NK-92 (cell line): Measurements from ENCODE around the gene LRRC47.

ENCODE experiments used
- DNase-seq: peaks from one replicate; lab custom pipeline; 2025; ENCODE audit not compliant: unreplicated experiment; lab: John Stamatoyannopoulos, UW

LRRC47 gene

DNA sequence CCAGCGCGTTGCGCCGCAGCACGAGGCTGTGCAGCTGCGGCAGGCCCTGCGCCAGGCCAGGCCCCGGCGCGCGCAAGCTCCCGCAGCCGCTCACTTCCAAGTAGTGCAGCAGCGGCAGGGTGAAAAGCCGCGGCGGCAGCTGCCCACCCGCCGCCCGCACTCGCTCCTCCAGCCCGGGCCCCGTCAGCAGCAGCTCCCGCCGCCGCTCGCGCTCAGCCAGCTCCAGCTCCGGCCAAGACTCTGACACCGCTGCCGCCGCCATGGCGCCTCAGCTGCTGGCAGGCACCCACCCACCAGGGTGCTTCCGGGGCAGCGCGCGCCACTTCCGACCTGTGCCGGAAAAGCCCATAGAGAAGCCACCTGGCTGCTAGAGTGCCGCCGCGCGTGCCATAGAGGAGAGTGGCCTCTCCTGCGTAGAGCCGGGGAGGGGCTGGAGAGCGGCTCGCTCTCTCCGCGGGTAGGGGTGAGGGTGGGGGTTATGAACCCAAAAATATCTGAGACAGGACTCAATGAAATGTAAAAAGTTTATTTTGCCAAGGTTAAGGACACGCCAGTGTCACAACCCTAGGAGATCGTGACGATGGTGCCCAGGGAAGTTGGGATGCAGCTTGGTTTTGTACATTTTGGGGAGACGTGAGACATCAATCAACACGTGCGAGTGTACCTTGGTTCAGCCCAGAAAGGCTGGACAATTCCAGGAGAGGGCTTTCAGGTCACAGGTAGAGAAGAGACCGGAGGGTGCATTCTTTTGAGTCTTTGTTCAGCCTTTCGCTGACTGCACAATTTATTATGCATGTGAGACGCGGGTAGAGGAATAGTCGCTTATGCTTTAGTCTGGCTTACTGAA is at the start of gene LRRC47:
Gene LRRC47, minus strand, starts transcription at position 284 of the 847 bp plus-strand sequence. Its CDS starts 22 bp downstream, at position 262.
- peak; percentile 42 for DNase-seq

DNA sequence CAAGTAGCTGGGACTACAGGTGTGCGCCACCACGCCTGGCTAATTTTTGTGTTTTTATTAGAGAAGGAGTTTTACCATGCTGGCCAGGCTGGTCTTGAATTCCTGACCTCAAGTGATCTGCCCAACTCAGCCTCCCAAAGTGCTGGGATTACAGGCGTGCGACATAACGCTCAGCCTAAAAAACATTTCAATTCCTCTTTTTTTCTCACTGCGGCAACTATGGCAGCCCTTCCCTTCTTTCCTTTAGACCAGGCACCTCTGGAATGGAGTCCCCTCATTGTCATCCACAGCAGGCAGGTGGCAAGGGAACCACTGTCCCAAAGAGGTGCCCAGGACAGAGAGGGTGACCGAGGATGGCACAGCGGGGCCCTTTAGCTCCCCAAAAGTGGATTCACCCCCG is 46.6 kb upstream of the LRRC47 start:
- DNase-seq, result no peak

DNA sequence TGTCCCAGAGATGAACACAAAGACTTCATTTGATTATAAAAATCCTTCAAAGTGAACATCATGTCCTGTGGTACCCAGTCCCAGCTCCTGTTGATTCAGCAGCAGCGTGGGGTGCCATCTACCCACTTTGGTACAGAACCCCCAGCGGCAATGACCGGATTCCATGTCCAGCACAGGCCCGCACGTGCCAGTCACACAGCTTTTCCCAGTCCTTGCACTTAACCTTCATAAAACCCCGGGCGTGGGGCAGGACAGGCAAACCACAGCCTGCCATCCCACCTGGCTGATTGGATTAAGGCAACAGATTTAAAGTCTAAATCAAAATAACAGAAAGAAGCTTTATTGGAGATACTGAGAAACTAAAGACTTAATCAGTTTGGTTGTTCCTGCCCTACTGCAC is 45.2 kb upstream of the LRRC47 start:
- no peak for DNase-seq

DNA sequence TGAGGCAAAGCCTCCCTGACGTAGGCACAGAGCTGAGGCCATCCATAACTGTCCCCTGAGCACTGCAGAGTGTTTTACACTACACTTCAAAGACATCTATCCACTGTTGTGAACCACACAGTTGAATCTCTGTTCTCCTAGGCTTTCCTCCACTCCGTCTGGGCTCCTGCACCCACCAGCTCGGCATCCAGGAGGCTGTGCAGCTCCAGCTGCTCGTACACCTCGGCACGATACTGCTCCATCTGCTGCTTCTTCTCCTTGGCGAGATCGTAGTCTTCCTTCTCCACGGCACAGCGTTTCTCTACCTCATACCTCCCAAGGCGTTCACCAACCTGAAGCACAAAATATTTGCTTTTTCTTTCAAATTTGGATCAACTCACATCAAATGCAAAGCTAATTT is 42.5 kb upstream of the LRRC47 start:
- no peak for DNase-seq

DNA sequence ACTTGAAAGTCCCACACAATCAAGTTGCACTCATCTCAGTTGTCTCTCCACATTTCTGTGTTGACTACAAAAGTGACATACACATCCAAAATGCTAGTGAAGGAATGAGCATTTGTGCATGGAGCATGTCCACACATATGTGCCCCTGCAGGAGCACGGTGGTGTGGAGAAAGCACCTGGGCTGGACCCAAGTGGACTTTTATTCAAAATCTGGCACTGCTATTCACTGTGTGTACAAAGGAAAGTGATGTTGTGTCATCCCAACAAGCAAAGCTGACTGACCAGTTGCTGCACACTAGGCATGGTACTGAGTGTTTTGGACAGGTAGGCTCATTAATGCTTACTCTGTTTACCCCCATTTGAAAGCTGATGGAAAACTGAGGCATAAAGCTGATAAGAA is 41.4 kb upstream of the LRRC47 start:
- no peak for DNase-seq

DNA sequence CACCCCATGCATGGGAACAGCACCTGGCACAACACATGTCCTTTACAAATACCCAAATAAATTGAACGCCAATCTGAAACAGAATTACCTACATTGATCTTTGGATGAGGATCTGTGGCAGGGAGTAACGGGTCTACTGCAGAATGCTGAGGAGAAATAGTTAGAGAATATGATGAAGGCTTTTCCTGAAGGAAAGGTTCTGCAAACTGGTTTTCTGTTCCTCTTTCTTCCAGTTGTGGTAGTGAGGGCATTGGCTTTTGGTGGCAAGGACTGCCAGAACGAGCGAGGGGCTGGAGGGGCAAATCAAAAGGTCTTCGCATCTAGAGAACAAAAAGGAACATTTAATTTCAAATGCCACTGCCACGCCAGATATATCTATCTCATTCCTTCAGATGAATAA is 40.9 kb upstream of the LRRC47 start:
- DNase-seq, result no peak

- no peak for DNase-seq
These were observed 40.1 kb upstream of the LRRC47 start for GRCh38 chr1:3836421-3836820.

GRCh38 chr1:3834701-3835100 is 38.4 kb upstream of the LRRC47 start:
- no peak for DNase-seq

- DNase-seq, result no peak
These were observed 35.4 kb upstream of the LRRC47 start for GRCh38 chr1:3831689-3832088.

- no peak for DNase-seq
These were observed 32.1 kb upstream of the LRRC47 start for GRCh38 chr1:3828391-3828790.

- DNase-seq, result no peak
These were observed 31.6 kb upstream of the LRRC47 start for GRCh38 chr1:3827813-3828307.

DNA sequence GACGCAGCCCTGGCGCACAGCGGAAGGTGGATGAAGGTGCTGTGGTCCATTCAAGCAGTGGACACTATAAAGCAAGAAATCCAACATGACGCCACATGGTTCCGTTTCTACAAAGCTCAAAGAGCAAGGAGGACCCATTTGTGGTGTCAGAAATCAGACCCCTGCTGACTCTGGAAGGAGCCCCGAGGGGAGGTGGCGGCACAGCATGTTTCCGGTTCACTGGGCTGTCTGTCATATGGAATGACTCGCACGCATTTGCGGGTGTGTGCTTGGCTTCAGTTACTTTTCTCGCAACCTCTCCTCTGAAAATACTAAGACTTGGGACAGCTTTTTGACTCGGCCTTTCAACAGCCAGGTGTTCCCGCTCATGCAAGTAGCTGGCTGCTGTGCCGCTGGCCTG is 29.1 kb upstream of the LRRC47 start:
- DNase-seq, result no peak

DNA sequence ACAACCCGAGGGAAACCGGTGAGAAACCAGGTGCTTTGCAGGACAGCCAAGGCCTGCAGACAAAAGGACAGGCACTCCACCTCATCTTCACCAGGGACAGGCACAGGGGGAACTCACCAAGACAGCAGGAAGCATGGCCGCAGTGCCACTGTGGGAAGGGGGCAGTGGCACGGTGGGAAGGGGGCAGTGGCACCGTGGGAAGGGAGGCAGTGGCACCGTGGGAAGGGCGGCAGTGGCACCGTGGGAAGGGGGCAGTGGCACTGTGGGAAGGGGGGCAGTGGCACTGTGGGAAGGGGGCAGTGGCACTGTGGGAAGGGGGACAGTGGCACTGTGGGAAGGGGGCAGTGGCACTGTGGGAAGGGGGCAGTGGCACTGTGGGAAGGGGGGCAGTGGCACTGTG is 28.4 kb upstream of the LRRC47 start:
- DNase-seq, result no peak

GRCh38 chr1:3822421-3822820 is 26.1 kb upstream of the LRRC47 start:
- DNase-seq, result no peak

- DNase-seq, result no peak
These were observed 25.6 kb upstream of the LRRC47 start for GRCh38 chr1:3821908-3822307.

DNA sequence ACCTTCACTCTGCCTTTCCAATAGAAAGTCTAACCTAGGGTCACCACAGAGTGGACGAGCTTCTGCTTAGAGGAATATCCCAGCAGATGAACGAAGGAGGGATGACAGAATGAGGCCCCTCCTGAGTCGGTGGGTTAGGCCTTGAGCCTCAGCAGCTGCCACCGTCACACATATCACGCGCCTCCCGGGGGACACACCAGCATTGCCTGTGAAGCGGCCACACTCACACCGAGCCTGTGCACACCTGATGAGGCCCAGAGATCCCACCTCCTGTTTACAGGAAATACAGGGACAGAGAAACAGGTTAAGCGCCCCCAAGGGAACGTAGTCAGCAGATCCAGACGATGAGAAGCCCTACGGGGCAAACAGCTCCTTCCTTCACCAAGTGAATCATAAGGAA is 25.1 kb upstream of the LRRC47 start:
- DNase-seq, result no peak

- DNase-seq, result no peak
These were observed 24.7 kb upstream of the LRRC47 start for GRCh38 chr1:3821004-3821403.

GRCh38 chr1:3820316-3820715 is 24.0 kb upstream of the LRRC47 start:
- DNase-seq, result no peak

DNA sequence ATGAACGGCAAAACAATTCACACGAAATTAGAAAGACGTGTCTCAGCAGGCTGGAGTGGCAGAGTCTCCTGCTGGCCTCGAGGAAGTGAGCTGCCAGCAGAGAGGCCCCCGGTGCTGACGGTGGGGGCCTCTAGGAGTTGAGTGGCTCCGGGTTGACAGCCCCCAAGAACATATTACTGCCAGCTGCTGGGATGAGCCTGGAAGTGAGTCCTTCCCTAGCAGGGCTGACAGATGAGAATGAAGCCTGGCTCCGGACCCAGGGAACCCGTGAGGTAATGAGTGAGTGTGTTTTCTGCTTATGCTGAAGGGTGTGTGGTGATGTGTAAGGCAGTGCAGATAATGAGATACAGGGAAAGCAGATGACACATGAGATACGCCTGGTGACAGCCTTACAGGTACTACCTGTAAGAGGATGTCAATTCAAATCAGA is 23.5 kb upstream of the LRRC47 start:
- no peak for DNase-seq

GRCh38 chr1:3817821-3818597 is 21.7 kb upstream of the LRRC47 start:
- no peak for DNase-seq

- DNase-seq, result no peak
These were observed 20.9 kb upstream of the LRRC47 start for GRCh38 chr1:3817138-3817740.
